ENCODE results near the gene PORCN.
"Not testable (repeated sequence)": the region's sequence is repeated elsewhere in the genome, so short reads cannot be mapped to it uniquely, and the experiment has no call there.

PORCN gene

GRCh38 chrX:48555731-48556325 is 47.0 kb downstream of the PORCN start:
- not testable (repeated sequence) for DNase-seq

- DNase-seq = no peak
Measured at GRCh38 chrX:48558271-48558670, 49.5 kb downstream of the PORCN start.

GRCh38 chrX:48559636-48560035 is 50.8 kb downstream of the PORCN start:
- no peak for DNase-seq

GRCh38 chrX:48560056-48560455 is 51.3 kb downstream of the PORCN start:
- no peak for DNase-seq

- no peak for DNase-seq
Measured at GRCh38 chrX:48560681-48561080, 51.9 kb downstream of the PORCN start.

GRCh38 chrX:48569958-48570357 is 61.2 kb downstream of the PORCN start:
- DNase-seq = no peak
